K562 (cell line): ENCODE measurements around the gene PRM3. TPM values are rescaled to one million over a fixed set of nuclear protein-coding genes. Genes with fewer than 3 reads are reported as not detected.

Source experiments
- KLF1 ChIP-seq: fragments of 450-650 bp; IDR thresholded peaks from 2 replicates; pipeline ENCODE4 v1.6.1; 2016; ENCODE audit warnings: missing genetic modification characterization, missing compliant biosample characterization
- polyA plus RNA-seq, 8 experiments: library from polyadenylated mRNA; depleted of rRNA in 4 of 8; stranded (reverse) in 5 of 8; unstranded in 3 of 8; fragments of >200 nt; fragmentation: Nextera tagmentation in 2 of 8; fragmentation: Illumina TruSeq in 1 of 8; extraction: Ambion mirVana in 2 of 8; extraction: Trizol in 1 of 8; gene quantifications; 2 replicates each; pipeline versions ENCODE4 v1.2.1 to v1.2.3, GENCODE V29; 2011 to 2014; ENCODE audit warnings: inconsistent platforms in 1 of 8, missing spikeins in 1 of 8
- total RNA-seq, 7 experiments: library from RNA; depleted of rRNA in 6 of 7; stranded (reverse); fragments of >200 nt in 6 of 7; fragmentation: Illumina TruSeq in 2 of 7; extraction: Trizol in 2 of 7; gene quantifications; 2 replicates each; pipeline versions ENCODE4 v1.2.1 to v1.2.3, GENCODE V29; 2011 to 2021; ENCODE audit warnings: low replicate concordance in 1 of 7
- TF ChIP-seq, protein P1 (sequence below): sonication (generic); formaldehyde crosslinking; IDR thresholded peaks from 2 replicates; pipeline ENCODE4 v1.8.1; 2023; ENCODE audit warnings: missing genetic modification reagents, mild to moderate bottlenecking, borderline replicate concordance
- TF ChIP-seq, protein P2 (sequence below), 2 experiments: fragments of 450-650 bp in 1 of 2; IDR thresholded peaks; 2 replicates each; pipeline ENCODE4 v1.6.1; 2011 to 2017; ENCODE audit warnings: low read depth in 2 of 2, antibody characterized with exemption in 1 of 2, borderline replicate concordance in 1 of 2, low read length in 1 of 2, mild to moderate bottlenecking in 1 of 2, mixed read lengths in 1 of 2; ENCODE audit not compliant: control insufficient read depth in 1 of 2
- TF ChIP-seq, protein P3 (sequence below): fragments of 200-400 bp; formaldehyde crosslinking; IDR thresholded peaks from 2 replicates; pipeline ENCODE4 v1.6.1; 2017; ENCODE audit warnings: mild to moderate bottlenecking, low read depth, low read length, moderate library complexity

Gene PRM3
- total and polyA plus RNA-seq, 9 of the 15 experiments (the other 6 are each of a cell fraction or from before 2014, with no cell fraction given) = not detected

DNA sequence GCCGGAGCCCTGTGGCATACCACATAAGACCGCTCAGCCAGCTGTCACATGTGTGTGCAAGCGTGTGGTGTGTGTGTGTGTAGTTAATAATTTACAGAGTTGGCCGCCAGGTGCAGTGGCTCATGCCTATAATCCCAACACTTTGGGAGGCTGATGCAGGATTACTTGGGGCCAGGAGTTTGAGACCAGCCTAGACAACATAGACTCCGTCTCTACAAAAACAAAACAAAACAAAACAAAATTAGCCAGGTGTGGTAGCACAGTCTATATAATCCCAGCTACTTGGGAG lies 37.8 kb downstream of the PRM3 start (continued):
- TF ChIP-seq, protein P1, sequence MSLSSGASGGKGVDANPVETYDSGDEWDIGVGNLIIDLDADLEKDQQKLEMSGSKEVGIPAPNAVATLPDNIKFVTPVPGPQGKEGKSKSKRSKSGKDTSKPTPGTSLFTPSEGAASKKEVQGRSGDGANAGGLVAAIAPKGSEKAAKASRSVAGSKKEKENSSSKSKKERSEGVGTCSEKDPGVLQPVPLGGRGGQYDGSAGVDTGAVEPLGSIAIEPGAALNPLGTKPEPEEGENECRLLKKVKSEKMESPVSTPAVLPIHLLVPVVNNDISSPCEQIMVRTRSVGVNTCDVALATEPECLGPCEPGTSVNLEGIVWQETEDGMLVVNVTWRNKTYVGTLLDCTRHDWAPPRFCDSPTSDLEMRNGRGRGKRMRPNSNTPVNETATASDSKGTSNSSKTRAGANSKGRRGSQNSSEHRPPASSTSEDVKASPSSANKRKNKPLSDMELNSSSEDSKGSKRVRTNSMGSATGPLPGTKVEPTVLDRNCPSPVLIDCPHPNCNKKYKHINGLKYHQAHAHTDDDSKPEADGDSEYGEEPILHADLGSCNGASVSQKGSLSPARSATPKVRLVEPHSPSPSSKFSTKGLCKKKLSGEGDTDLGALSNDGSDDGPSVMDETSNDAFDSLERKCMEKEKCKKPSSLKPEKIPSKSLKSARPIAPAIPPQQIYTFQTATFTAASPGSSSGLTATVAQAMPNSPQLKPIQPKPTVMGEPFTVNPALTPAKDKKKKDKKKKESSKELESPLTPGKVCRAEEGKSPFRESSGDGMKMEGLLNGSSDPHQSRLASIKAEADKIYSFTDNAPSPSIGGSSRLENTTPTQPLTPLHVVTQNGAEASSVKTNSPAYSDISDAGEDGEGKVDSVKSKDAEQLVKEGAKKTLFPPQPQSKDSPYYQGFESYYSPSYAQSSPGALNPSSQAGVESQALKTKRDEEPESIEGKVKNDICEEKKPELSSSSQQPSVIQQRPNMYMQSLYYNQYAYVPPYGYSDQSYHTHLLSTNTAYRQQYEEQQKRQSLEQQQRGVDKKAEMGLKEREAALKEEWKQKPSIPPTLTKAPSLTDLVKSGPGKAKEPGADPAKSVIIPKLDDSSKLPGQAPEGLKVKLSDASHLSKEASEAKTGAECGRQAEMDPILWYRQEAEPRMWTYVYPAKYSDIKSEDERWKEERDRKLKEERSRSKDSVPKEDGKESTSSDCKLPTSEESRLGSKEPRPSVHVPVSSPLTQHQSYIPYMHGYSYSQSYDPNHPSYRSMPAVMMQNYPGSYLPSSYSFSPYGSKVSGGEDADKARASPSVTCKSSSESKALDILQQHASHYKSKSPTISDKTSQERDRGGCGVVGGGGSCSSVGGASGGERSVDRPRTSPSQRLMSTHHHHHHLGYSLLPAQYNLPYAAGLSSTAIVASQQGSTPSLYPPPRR (CRISPR knock-in tag) = no peak
- TF ChIP-seq, protein P2, sequence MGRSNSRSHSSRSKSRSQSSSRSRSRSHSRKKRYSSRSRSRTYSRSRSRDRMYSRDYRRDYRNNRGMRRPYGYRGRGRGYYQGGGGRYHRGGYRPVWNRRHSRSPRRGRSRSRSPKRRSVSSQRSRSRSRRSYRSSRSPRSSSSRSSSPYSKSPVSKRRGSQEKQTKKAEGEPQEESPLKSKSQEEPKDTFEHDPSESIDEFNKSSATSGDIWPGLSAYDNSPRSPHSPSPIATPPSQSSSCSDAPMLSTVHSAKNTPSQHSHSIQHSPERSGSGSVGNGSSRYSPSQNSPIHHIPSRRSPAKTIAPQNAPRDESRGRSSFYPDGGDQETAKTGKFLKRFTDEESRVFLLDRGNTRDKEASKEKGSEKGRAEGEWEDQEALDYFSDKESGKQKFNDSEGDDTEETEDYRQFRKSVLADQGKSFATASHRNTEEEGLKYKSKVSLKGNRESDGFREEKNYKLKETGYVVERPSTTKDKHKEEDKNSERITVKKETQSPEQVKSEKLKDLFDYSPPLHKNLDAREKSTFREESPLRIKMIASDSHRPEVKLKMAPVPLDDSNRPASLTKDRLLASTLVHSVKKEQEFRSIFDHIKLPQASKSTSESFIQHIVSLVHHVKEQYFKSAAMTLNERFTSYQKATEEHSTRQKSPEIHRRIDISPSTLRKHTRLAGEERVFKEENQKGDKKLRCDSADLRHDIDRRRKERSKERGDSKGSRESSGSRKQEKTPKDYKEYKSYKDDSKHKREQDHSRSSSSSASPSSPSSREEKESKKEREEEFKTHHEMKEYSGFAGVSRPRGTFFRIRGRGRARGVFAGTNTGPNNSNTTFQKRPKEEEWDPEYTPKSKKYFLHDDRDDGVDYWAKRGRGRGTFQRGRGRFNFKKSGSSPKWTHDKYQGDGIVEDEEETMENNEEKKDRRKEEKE (IDR thresholded peaks at IDR 0.05; ENCODE audit: borderline replicate concordance in 1 of 2, control insufficient read depth in 1 of 2, low read depth in 2 of 2, low read length in 1 of 2) = no peak
- TF ChIP-seq, protein P3, sequence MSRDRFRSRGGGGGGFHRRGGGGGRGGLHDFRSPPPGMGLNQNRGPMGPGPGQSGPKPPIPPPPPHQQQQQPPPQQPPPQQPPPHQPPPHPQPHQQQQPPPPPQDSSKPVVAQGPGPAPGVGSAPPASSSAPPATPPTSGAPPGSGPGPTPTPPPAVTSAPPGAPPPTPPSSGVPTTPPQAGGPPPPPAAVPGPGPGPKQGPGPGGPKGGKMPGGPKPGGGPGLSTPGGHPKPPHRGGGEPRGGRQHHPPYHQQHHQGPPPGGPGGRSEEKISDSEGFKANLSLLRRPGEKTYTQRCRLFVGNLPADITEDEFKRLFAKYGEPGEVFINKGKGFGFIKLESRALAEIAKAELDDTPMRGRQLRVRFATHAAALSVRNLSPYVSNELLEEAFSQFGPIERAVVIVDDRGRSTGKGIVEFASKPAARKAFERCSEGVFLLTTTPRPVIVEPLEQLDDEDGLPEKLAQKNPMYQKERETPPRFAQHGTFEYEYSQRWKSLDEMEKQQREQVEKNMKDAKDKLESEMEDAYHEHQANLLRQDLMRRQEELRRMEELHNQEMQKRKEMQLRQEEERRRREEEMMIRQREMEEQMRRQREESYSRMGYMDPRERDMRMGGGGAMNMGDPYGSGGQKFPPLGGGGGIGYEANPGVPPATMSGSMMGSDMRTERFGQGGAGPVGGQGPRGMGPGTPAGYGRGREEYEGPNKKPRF = no peak
- no peak for TF ChIP-seq KLF1 (tag)
